CD4-positive, alpha-beta T cell treated with Interleukin-6 for 4 hours (primary cell): ENCODE measurements around the gene DNMBP.

ENCODE experiments used
- DNase-seq: peaks from one replicate; pipeline ENCODE4 v3.0.0-alpha.2; 2020; ENCODE audit warnings: mixed read lengths

DNMBP gene

GRCh38 chr10:100009793-100010676 is at the start of gene DNMBP:
DNMBP (minus strand) TSS chr10:100009947; CDS start chr10:99972124, 37,823 bp downstream.
- peak; percentile 89 for DNase-seq

GRCh38 chr10:100057948-100058347 is 48.2 kb upstream of the DNMBP start:
- no peak for DNase-seq

GRCh38 chr10:100053686-100054460 is 44.1 kb upstream of the DNMBP start:
- DNase-seq, result no peak

- peak; percentile 85 for DNase-seq
Measured at GRCh38 chr10:100046021-100046486, 36.3 kb upstream of the DNMBP start.

- no peak for DNase-seq
Measured at GRCh38 chr10:100045592-100045991, 35.8 kb upstream of the DNMBP start.

GRCh38 chr10:100043796-100044195 is 34.0 kb upstream of the DNMBP start:
- DNase-seq, result no peak

GRCh38 chr10:100043344-100043743 is 33.6 kb upstream of the DNMBP start:
- DNase-seq, result no peak

GRCh38 chr10:100041306-100042002 is 31.7 kb upstream of the DNMBP start:
- DNase-seq, result no peak

- DNase-seq, result no peak
Measured at GRCh38 chr10:100038561-100039071, 28.9 kb upstream of the DNMBP start.

GRCh38 chr10:100037758-100038315 is 28.1 kb upstream of the DNMBP start:
- no peak for DNase-seq

- DNase-seq, result no peak
Measured at GRCh38 chr10:100036850-100037249, 27.1 kb upstream of the DNMBP start.

GRCh38 chr10:100033766-100034418 is 24.1 kb upstream of the DNMBP start:
- DNase-seq, result no peak

GRCh38 chr10:100027416-100027815 is 17.7 kb upstream of the DNMBP start:
- no peak for DNase-seq

- DNase-seq, result no peak
Measured at GRCh38 chr10:100025576-100025975, 15.8 kb upstream of the DNMBP start.

GRCh38 chr10:100024748-100025147 is 15.0 kb upstream of the DNMBP start:
- DNase-seq, result no peak

- no peak for DNase-seq
Measured at GRCh38 chr10:100022403-100022802, 12.7 kb upstream of the DNMBP start.

GRCh38 chr10:100021322-100021721 is 11.6 kb upstream of the DNMBP start:
- no peak for DNase-seq

- DNase-seq, result no peak
Measured at GRCh38 chr10:100020886-100021253, 11.1 kb upstream of the DNMBP start.

- DNase-seq, result no peak
Measured at GRCh38 chr10:100020142-100020885, 10.6 kb upstream of the DNMBP start.

GRCh38 chr10:100019787-100020141 is 10.0 kb upstream of the DNMBP start:
- no peak for DNase-seq

- no peak for DNase-seq
Measured at GRCh38 chr10:100014071-100014762, 4.5 kb upstream of the DNMBP start.
